HG02678 (cell line): ENCODE data around the gene ZNF614.
"Not testable (repeated sequence)": the region's sequence is repeated elsewhere in the genome, so short reads cannot be mapped to it uniquely, and the experiment has no call there.

ENCODE experiments used
- ATAC-seq: cut with Tn5 transposase; IDR thresholded peaks from one replicate; pipeline ENCODE4 v1.9.1; 2021; ENCODE audit warnings: mild to moderate bottlenecking, moderate library complexity; ENCODE audit not compliant: unreplicated experiment

ZNF614 gene

DNA sequence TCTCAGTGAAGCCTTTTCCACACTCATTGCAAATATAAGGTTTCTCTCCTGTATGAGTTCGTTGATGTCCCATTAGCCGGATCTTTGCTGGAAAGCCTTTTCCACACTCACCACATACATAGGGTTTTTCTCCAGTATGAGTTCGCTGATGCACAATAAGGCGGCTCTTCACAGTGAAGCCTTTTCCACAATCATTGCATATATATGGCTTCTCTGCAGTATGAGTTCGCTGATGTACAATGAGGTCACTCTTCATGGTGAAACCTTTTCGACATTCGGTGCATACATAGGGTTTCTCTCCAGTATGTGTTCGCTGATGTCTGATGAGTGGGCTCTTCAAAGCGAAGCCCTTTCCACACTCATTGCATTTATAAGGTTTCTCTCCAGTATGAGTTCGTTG, 34.8 kb downstream of the ZNF614 start:
- ATAC-seq, result no peak

DNA sequence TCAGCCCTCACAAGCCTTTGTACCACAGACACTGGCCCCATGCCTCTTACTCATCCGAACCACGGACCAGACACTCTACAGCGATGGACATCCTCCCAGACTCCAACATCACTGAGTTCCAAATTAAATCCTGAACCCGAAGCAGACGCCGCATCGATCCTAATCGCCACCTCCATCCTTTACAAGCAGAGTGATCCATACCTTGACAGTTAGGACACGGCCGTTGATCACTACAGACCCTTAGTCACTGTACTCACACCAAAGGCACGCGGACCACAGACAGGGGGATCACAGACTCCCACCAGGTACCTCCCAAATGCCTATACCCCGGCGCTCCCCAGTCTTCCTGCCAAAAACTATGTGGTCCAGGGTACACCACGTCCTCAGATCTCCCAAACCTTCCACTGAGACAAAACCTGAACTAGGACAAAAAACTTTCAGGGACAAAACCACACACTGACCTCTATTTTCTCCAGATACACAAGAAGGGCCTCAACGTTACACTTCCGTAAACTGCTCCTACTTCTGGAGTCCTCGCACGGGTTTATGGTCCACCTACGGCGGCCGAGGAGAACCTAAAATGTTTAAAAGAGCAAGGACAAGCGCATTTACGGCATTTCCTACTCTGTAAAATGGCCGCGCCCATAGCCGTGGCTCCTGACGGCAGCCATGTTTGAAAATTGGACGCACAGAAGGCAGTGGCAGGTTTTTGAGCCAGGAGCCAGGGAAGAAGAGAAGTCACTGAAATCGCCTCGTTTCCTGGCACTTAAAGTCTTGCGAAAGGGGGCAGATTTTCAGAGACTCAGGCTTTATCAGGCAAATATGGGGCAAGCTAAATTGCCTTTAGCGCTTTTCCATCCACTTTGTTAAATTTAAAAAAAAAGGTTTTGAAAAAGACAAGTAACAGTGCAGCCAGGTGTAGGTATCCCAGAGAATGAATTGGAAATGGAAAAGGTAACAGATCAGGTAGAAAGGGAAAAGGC, 41.6 kb downstream of the ZNF614 start, which contains the start of gene ZNF350:
TSS of gene ZNF350 (minus strand) at position 532 of the 983 bp plus-strand sequence. CDS start 12,480 bp downstream, outside the sequence.
- peak; percentile 75 for ATAC-seq

DNA sequence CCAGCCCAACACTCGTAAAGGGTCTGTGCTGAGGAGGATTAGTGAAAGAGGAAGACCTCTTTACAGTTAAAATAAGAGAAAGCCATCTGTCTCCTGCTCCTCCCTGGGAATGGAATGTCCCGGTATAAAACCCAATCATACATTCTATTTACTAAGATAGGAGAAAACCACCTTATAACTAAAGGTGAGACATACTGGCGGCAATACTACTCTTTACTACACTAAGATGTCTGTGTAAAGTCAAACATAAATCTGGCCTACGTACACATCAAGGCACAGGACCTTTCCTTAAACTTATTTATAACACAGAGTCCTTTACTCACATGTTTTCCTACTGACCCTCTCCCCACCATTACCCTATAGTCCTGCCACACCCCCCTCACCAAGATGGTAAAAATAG, 44.8 kb downstream of the ZNF614 start:
- ATAC-seq, result no peak

DNA sequence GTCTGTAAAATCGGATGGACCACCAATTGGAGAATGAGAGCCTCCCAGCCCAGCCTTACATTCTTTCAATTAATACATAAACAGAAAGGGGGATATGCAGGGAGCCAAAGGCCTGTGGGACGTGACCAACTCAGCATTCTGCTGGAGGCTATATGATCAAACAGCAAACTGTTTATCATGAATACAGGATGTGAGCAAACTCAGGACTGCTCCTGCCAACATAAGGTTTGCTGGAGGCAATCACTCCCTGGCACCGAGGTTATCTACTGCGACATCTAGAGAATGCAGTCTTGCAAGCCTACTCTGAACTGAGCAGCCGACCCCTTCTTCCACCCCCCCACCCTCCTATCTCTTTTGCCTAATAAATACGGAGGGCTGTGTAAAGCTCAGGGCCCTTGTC, 47.3 kb downstream of the ZNF614 start:
- not testable (repeated sequence) for ATAC-seq

DNA sequence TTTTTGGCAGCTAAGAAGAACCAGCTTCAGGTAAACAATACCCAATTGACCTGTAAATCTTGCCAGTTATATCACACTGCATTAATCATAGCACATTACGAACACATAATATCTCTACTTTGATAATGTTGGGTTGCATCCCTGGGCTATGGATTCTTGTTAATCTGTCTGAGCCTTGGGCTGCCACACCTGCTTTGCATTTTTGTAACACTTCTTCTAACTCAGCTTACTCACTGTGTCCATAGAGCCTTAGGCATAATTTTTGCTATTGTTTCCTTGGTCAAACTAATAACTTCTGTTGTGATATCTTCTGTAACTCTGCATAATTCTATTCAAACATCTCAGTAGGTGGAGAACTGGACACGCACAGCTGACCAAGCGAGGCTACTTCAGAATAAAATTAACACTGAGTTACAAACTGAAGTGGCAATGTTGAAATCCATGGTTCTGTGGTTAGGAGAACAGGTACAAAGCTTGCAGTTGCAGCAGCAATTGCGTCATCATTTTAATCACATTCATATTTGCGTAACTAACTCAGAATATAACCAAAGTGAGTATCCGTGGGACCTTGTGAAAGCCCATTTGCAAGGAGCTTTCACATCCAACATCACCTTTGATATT, 48.0 kb downstream of the ZNF614 start:
- no peak for ATAC-seq

DNA sequence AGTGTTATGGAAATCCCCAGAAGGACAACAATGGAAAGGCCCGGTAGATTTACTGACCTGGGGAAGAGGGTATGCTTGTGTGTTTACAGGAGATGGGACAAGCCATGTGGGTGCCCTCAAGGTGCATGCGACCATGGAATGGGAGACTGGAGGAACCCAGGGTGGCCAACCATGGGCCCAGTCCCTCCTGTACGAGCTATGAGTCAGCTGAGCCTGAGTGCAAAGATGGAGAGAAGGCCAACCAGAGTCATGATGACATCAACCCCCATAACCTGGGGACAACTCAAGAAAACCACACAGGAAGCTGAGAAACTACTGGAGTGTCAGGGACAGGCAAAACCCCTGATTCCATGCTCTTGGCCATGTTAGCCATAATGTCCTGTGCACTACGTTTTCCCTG, 49.3 kb downstream of the ZNF614 start:
- ATAC-seq, result no peak

DNA sequence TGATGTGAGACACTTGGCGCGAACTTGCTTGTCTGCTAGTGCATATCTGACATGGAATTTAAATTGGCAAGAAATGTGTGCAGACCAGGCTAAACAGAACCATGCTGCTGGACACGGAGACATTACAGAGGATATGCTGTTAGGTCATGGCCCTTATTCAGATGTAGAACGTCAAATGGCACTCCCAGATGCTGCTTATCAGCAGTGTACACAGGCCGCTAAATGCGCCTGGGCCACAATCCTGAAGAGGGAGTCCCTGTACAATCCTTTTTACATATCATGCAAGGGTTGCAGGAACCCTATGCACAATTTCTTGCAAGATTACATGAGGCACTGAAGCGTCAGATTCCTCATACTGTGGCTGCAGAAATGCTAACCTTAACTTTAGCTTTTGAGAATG, 50.8 kb downstream of the ZNF614 start:
- ATAC-seq, result no peak

DNA sequence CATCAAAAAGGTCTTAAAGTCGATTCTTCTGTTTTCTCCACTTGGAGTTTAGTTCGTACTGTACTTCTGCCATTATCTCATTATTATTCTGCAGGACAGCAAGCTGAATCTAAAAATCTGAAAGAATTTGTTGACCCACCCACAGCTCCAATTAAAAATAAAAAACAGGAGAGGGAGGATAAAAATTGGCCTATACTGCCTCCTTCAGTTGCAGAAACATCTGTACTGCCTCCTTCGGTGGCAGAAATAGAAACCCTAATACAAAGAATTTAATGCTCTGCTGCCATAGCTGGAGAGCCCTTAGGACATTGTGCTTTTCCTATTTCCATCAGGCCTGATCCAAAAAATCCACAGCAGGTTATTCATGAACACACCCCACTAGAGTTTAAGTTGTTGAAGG, 51.3 kb downstream of the ZNF614 start:
- ATAC-seq, result no peak

DNA sequence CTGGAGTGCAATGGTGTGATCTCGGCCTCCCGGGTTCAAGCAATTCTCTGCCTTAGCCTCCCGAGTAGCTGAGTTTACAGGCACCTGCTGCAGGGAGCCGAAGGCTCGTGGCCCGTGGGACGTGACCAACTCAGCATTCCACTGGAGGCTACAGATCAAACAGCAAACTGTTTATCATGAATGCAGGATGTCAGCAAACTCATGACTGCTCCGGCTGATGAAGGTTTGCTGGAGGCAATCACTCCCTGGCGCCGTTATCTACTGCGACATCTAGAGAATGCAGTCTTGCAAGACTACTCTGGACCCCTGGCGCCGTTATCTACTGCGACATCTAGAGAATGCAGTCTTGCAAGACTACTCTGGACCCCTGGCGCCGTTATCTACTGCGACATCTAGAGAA, 52.4 kb downstream of the ZNF614 start:
- ATAC-seq, result not testable (repeated sequence)

DNA sequence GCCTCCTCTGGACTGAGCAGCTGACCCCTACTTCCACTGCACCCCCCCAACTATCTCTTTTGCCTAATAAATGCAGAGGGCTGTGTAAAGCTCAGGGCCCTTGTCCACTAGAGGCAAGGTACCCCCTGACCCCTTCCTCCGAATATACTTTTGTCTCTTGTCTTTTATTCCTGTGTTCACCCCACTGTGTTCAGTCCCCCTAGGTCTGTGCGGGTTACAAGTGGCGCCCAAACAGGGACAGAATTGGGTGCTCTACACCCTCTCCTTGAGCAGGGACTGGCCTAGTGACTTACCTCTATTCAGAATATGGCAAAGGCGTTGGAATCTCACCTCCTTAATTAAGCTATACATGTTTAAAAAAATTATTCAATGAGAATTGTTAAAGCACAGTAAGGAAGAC, 56.6 kb downstream of the ZNF614 start:
- no peak for ATAC-seq

DNA sequence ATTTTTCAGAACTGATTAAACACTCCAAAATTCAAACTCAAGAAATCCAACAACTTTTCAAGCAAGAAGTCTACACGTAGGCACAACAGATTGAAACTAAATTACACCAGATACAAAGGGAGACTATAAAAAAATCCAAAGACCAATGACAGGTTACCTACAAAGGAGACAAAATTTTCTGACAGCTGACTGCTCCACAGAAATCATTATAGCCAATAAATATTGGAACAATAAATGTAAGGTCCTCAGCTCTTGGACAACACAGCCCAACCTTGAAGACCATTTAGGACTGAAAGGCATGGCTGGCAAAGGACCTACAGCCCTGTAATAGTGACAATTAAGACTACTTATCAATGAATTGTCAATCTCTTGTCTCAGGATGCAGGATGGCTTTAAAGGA, 57.5 kb downstream of the ZNF614 start:
- no peak for ATAC-seq

DNA sequence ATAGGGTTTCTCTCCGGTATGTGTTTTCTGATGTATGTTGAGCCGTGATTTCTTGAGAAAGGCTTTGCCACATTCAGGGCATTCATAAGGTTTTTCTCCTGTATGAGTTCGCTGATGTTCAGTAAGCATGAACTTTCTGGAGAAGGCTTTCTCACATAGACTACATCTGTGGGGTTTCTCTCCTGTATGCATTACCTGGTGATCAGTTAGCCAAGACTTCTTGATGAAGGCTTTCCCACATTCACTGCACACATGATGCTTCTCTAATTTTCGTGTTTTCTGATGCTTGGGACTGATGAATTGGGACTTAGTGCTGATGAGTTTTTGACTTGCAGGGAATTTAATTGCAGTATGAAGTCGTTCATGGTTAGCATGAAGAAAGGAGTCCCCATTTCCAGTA, 62.6 kb downstream of the ZNF614 start:
- ATAC-seq, result no peak
